Adrenal gland (tissue), 5 donors: ENCODE data around the gene LRIF1.

Experiments
- POLR2A ChIP-seq, 2 donors: fragments of 450-650 bp; IDR thresholded peaks; one replicate each; pipeline ENCODE4 v1.6.1; 2017; ENCODE audit warnings: antibody characterized with exemption in 2 of 2, mild to moderate bottlenecking in 2 of 2, moderate library complexity in 1 of 2
- TF ChIP-seq, protein P1 (sequence below), 6 experiments: fragments of 450-650 bp in 4 of 6; fragments of 200-600 bp in 2 of 6; sonication (generic) in 1 of 6; IDR thresholded peaks; 1 replicate in 5 of 6; 2 replicates in 1 of 6; pipeline versions ENCODE4 v1.5.1 to v1.8.0; 2016 to 2021; ENCODE audit warnings: antibody characterized with exemption in 6 of 6, mild to moderate bottlenecking in 2 of 6, moderate library complexity in 1 of 6
- donor health status: DM: no; HTN: no; CAD: no.

DNA sequence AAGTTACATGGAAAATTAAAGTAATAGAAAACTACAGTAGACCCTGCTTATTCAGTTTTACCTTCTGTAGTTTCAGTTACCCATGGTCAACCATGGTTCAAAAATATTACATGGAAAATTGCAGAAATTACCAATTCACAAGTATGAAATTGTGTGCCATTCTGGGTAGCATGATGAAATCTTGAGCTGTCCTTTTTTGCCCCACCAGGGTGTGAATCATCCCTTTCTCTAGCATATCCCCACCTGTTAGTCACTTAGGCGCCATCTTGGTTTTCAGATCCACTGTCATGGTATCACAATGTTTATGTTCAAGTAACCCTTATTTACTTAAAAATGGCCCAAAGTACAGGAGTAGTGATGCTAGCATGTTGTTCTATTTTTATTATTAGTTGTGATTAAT is 3.5 kb upstream of the LRIF1 start:
- TF ChIP-seq, protein P1, sequence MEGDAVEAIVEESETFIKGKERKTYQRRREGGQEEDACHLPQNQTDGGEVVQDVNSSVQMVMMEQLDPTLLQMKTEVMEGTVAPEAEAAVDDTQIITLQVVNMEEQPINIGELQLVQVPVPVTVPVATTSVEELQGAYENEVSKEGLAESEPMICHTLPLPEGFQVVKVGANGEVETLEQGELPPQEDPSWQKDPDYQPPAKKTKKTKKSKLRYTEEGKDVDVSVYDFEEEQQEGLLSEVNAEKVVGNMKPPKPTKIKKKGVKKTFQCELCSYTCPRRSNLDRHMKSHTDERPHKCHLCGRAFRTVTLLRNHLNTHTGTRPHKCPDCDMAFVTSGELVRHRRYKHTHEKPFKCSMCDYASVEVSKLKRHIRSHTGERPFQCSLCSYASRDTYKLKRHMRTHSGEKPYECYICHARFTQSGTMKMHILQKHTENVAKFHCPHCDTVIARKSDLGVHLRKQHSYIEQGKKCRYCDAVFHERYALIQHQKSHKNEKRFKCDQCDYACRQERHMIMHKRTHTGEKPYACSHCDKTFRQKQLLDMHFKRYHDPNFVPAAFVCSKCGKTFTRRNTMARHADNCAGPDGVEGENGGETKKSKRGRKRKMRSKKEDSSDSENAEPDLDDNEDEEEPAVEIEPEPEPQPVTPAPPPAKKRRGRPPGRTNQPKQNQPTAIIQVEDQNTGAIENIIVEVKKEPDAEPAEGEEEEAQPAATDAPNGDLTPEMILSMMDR (IDR thresholded peaks at IDR 0.05), result no peak
- no peak for TF ChIP-seq POLR2A (IDR thresholded peaks at IDR 0.05)
